Transverse colon (tissue), 4 donors: ENCODE data around the gene TMC5.

Experiments used
- POLR2A ChIP-seq: fragments of 450-650 bp; IDR thresholded peaks from one replicate; pipeline ENCODE4 v1.6.1; 2016; ENCODE audit warnings: antibody characterized with exemption, mild to moderate bottlenecking, moderate library complexity
- POLR2AphosphoS5 ChIP-seq, 3 donors: sonication (generic); formaldehyde crosslinking; IDR thresholded peaks; one replicate each; pipeline ENCODE4 v1.6.1; 2016; ENCODE audit warnings: antibody characterized with exemption in 3 of 3
- TF ChIP-seq, protein P1 (sequence below), 5 experiments: fragments of 200-600 bp in 3 of 5; fragments of 450-650 bp in 2 of 5; sonication (generic) in 3 of 5; IDR thresholded peaks; 1 replicate in 2 of 5; 2 replicates in 3 of 5; pipeline ENCODE4 v1.5.1; 2016 to 2017; ENCODE audit warnings: antibody characterized with exemption in 5 of 5, inconsistent platforms in 3 of 5, mild to moderate bottlenecking in 2 of 5, moderate library complexity in 1 of 5

DNA sequence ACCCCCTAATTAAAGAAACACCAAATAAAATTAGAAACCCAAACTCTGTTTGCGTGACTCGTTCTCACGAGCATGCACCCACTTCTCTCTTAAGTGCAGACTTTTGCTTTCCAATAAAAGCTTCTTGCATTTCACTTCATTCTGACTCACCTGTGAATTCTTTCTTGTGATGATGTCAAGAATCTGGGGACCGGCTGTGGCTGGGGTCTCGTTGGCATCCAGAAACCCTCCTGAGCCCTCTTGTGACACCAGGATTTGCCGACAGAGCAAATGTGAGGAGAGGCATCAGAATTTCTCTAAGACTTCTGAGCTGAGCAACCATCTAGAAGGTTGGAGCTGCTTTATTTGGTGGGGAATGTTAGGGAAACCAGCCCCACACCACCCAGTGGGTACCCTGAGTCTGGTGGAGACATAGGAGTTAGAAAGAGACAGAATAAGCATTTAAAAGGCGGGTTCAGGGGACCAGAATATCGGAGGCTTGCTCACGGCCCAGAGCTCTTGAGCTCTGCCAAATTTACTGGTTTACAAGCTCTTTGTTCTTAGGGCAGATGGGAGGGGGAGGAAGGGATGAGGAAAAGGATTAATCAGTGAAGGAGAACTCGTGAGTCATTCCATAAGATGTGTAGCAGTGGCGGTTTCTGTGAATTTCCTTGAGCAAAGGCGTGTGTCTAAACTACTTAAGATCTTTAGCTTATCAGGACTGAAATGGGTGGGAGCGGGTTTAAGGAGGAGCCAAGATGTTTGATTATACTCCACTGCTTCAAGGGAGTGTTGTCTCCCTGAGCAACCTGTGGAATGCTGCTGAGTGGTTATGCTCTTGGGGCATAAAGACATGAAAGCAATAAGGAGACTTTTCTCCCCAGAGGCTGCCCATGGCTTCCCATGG lies 24.2 kb upstream of the TMC5 start:
- TF ChIP-seq, protein P1, sequence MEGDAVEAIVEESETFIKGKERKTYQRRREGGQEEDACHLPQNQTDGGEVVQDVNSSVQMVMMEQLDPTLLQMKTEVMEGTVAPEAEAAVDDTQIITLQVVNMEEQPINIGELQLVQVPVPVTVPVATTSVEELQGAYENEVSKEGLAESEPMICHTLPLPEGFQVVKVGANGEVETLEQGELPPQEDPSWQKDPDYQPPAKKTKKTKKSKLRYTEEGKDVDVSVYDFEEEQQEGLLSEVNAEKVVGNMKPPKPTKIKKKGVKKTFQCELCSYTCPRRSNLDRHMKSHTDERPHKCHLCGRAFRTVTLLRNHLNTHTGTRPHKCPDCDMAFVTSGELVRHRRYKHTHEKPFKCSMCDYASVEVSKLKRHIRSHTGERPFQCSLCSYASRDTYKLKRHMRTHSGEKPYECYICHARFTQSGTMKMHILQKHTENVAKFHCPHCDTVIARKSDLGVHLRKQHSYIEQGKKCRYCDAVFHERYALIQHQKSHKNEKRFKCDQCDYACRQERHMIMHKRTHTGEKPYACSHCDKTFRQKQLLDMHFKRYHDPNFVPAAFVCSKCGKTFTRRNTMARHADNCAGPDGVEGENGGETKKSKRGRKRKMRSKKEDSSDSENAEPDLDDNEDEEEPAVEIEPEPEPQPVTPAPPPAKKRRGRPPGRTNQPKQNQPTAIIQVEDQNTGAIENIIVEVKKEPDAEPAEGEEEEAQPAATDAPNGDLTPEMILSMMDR (IDR thresholded peaks at IDR 0.05), result no peak
- peak; percentile 96 for TF ChIP-seq POLR2A
- peak; percentile 26 to 84 (median 77) for TF ChIP-seq POLR2AphosphoS5 (IDR thresholded peaks at IDR 0.05)
